Gastrocnemius medialis (tissue), 4 donors: ENCODE results near the gene PRDM16. TPM values are rescaled to one million over a fixed set of nuclear protein-coding genes. Genes with fewer than 3 reads are reported as not detected.

Experiments
- ATAC-seq, 2 donors: fragments of 150-250 bp; one replicate each; pipeline ENCODE4 v1.9.1; 2016
- DNase-seq, 2 donors: peaks; one replicate each; pipeline ENCODE4 v3.0.0-alpha.2; 2019
- H3K27ac ChIP-seq, 4 donors: fragments of 200-600 bp; sonication (generic); 1 replicate in 1 of 4; 2 replicates in 3 of 4; pipeline ENCODE4 v1.5.1; 2016 to 2018; ENCODE audit warnings: mild to moderate bottlenecking in 2 of 4, moderate library complexity in 1 of 4
- H3K27me3 ChIP-seq, 3 donors: fragments of 200-600 bp; sonication (generic) in 2 of 3; 1 replicate in 1 of 3; 2 replicates in 2 of 3; pipeline versions ENCODE4 v1.5.1 to v1.6.0; 2016 to 2019; ENCODE audit warnings: mild to moderate bottlenecking in 1 of 3, moderate library complexity in 1 of 3
- H3K36me3 ChIP-seq, 2 donors: fragments of 200-600 bp; sonication (generic) in 1 of 2; one replicate each; pipeline ENCODE4 v1.5.1; 2017 to 2018
- H3K4me1 ChIP-seq, 2 donors: fragments of 200-600 bp; sonication (generic) in 1 of 2; one replicate each; pipeline ENCODE4 v1.5.1; 2016 to 2017; ENCODE audit warnings: mild to moderate bottlenecking in 2 of 2
- H3K4me3 ChIP-seq, 4 donors: fragments of 200-600 bp; sonication (generic) in 3 of 4; 1 replicate in 1 of 4; 2 replicates in 3 of 4; pipeline ENCODE4 v1.5.1; 2016 to 2019; ENCODE audit warnings: mild to moderate bottlenecking in 2 of 4
- H3K9me3 ChIP-seq, 3 donors: fragments of 200-600 bp; sonication (generic) in 2 of 3; 1 replicate in 1 of 3; 2 replicates in 2 of 3; pipeline ENCODE4 v1.5.1; 2016 to 2019
- POLR2A ChIP-seq, 2 donors: fragments of 450-650 bp; IDR thresholded peaks; one replicate each; pipeline ENCODE4 v1.6.1; 2017; ENCODE audit warnings: antibody characterized with exemption in 2 of 2, mild to moderate bottlenecking in 2 of 2, moderate library complexity in 2 of 2
- in situ Hi-C, 4 donors: fragments of 200-750 bp; cut with MboI; loops; one replicate each; pipeline versions ENCODE4 v1.15.0 to v1.8.0; 2017; ENCODE audit warnings: low sequenced_read_pairs in 4 of 4
- intact Hi-C: fragments of 100-400 bp; cut with DNase I; formaldehyde crosslinking; loops from one replicate; pipeline ENCODE4 v1.15.1; 2023; ENCODE audit warnings: low total_unique reads
- total RNA-seq, 4 donors: library from RNA; depleted of rRNA; stranded (reverse); fragments of >200 nt; gene quantifications; one replicate each; pipeline versions ENCODE4 v1.1.0 to v1.2.3, GENCODE V29; 2016
- TF ChIP-seq, protein P1 (sequence below), 5 experiments: fragments of 450-650 bp in 3 of 5; fragments of 200-600 bp in 2 of 5; sonication (generic) in 2 of 5; IDR thresholded peaks in 4 of 5; conservative IDR thresholded peaks in 1 of 5; 1 replicate in 4 of 5; 2 replicates in 1 of 5; pipeline ENCODE4 v1.5.1; 2016 to 2019; ENCODE audit warnings: antibody characterized with exemption in 5 of 5, mild to moderate bottlenecking in 3 of 5, moderate library complexity in 3 of 5

PRDM16 gene
- total RNA-seq, 4 donors from 2014 or later = 0.03 to 0.19 (median 0.17) TPM

DNA sequence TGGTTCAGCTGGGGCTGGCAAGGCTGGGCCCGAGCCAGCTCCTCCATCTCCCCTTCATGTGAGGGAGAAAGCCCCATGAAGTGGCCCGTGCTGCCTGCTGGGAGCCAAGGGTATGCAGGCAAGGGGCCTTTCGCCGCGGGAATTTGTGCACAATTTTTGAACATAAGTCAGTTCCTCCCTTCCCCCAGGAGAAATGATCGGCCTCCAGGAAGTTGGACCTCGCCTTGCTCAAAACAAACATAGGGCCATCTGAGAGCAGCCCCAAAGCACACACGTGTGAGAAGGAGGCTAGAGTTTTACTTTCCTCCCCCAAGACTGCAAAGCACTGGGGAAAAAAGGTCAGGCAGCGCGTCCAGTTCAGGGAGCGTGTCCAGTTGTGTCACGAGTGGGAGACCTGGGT, 64.7 kb downstream of the PRDM16 start:
- Histone ChIP-seq H3K9me3 (no peaks in the 10 kb centered on the region), H3K4me1 (no peaks in the 10 kb centered on the region), H3K4me3 (no peak overlapping the region), H3K27me3 (peaks cover 0 to 13% (median 4%) of the 10 kb centered on the region in 3 donors), H3K27ac (no peak overlapping the region), H3K36me3 (no peaks in the 10 kb centered on the region)
- no peak for DNase-seq
- no peak for TF ChIP-seq POLR2A (IDR thresholded peaks at IDR 0.05)
- TF ChIP-seq, protein P1, sequence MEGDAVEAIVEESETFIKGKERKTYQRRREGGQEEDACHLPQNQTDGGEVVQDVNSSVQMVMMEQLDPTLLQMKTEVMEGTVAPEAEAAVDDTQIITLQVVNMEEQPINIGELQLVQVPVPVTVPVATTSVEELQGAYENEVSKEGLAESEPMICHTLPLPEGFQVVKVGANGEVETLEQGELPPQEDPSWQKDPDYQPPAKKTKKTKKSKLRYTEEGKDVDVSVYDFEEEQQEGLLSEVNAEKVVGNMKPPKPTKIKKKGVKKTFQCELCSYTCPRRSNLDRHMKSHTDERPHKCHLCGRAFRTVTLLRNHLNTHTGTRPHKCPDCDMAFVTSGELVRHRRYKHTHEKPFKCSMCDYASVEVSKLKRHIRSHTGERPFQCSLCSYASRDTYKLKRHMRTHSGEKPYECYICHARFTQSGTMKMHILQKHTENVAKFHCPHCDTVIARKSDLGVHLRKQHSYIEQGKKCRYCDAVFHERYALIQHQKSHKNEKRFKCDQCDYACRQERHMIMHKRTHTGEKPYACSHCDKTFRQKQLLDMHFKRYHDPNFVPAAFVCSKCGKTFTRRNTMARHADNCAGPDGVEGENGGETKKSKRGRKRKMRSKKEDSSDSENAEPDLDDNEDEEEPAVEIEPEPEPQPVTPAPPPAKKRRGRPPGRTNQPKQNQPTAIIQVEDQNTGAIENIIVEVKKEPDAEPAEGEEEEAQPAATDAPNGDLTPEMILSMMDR (IDR thresholded peaks at IDR 0.05 in 4 of 5, conservative IDR thresholded peaks at IDR 0.05 in 1 of 5) = no peak
- in situ Hi-C loops (no loop called here), intact Hi-C loops (no loop called here)
- ATAC-seq = no peak

DNA sequence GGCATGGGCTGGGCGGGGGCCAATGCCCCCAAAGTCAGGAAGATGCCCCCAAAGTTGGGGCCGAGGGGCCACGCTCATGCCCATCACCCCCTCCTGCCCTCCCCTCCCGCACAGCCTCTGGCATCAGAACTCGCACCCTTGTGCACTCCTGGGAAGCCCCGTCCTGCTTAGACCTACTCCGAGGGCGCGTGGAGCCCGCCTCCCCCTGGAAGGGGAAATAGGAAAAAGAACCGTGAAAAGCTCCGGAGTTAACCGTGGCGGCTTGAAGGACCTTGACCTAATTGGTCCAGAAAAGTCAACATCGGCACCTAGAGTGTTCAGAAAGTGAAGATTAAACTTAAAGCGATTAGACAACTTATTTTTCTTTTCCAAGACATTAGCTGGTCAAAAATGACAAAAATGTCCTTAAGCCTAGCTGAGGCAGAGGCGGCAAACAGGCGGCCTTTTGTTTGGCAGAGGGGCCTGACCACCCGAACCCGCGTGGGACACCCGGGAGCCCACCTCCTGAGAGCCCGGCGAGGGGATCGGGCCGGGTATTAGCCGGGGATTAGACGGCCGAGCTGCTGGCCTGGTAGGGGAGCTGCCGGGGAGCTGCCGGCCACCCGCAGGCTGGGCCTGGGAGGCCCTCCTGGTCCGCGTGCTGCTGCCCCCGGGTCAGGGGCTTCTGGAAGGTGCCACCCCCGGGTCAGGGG, 65.5 kb downstream of the PRDM16 start:
- no peak for DNase-seq
- no peaks in the 10 kb centered on the region for H3K4me1 ChIP-seq
- peaks cover 6 to 18% (median 9%) of the 10 kb centered on the region in 3 donors for H3K27me3 ChIP-seq
- intact Hi-C loops = no loop called here
- no peaks in the 10 kb centered on the region for H3K36me3 ChIP-seq
- in situ Hi-C loops = no loop called here
- no peak for ATAC-seq
- H3K4me3 ChIP-seq = no peak overlapping the region
- H3K9me3 ChIP-seq = no peaks in the 10 kb centered on the region
- TF ChIP-seq, protein P1 (IDR thresholded peaks at IDR 0.05 in 4 of 5, conservative IDR thresholded peaks at IDR 0.05 in 1 of 5) = no peak
- TF ChIP-seq POLR2A (IDR thresholded peaks at IDR 0.05) = no peak
- H3K27ac ChIP-seq = no peak overlapping the region

DNA sequence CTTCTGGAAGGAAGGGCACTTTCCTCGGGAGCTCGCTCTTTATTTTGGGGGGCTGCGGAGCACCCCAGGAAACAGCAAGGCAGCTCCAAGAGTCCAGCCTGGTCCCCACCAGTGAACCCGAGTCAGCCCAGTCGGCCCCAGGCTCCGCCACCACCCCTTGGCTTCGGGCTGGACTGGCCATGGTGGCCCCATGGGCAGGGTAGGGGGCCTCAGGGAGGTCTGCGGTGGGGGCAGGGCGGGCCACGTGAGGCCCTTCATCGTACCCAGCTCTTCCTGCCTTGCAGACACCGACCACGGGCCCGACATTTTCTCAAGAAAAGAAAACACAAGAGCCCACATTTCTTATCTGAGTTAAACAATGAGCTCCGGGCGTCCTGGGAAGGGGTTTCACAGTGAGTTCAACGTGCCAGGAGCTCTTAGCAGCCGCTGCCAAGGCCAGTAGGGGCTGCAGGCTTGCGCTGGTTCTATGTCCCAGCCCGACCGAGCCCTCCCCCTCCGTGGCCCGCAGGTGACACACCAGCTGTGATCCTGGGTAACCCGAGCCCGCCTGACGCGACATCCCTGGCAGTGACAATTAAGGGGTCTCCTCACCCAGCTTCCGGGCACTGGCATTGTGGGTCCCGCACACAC, 66.2 kb downstream of the PRDM16 start:
- Histone ChIP-seq H3K27ac (no peak overlapping the region), H3K9me3 (no peaks in the 10 kb centered on the region), H3K36me3 (no peaks in the 10 kb centered on the region), H3K4me3 (no peak overlapping the region), H3K27me3 (peaks cover 13 to 25% (median 16%) of the 10 kb centered on the region in 3 donors), H3K4me1 (no peaks in the 10 kb centered on the region)
- ATAC-seq = no peak
- in situ Hi-C loops (no loop called here), intact Hi-C loops (no loop called here)
- TF ChIP-seq POLR2A (IDR thresholded peaks at IDR 0.05) = no peak
- TF ChIP-seq, protein P1 (IDR thresholded peaks at IDR 0.05 in 4 of 5, conservative IDR thresholded peaks at IDR 0.05 in 1 of 5) = no peak
- no peak for DNase-seq

DNA sequence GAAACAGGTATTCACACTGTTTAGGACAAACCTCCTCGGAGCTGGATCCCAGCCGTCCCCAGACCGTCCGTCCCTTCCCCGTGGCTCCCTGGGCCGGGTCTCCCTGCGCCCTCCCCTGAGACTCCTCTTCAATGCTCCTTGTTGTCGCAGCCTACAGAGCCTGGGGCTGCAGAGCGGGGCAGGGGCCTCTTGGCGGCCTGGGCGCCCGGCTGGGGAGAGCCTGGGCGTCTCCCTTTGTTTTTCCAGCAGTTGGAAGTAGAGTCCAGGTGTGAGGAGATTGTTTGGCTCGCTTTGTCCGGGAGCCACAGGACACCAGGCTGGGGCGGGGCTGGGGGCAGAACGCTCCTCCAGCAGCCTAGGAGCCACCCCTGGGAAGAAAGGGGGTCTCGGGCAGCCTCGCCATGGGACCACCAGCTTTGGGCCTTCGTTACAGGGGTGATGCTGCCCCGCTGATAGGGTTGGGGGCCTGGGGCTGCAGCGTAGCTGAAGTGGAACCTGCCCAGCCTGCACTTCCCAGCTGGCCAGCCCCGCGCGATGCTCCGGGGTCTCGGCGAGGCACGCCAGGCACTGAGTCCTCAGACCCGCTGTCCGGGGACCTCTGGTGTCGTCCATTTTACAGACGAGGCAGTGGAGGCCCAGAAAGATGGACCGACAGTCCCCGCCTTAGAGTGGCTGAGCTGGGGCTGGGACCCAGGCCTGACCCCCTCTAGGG, 66.9 kb downstream of the PRDM16 start:
- no peak for TF ChIP-seq POLR2A (IDR thresholded peaks at IDR 0.05)
- TF ChIP-seq, protein P1 (IDR thresholded peaks at IDR 0.05 in 4 of 5, conservative IDR thresholded peaks at IDR 0.05 in 1 of 5) = no peak
- in situ Hi-C loops (no loop called here), intact Hi-C loops (no loop called here)
- no peak overlapping the region for H3K27ac ChIP-seq
- H3K4me1 ChIP-seq = no peaks in the 10 kb centered on the region
- ATAC-seq (no peak), DNase-seq (no peak)
- H3K27me3 ChIP-seq = peaks cover 20 to 32% (median 22%) of the 10 kb centered on the region in 3 donors
- no peaks in the 10 kb centered on the region for H3K9me3 ChIP-seq
- H3K4me3 ChIP-seq = no peak overlapping the region
- no peaks in the 10 kb centered on the region for H3K36me3 ChIP-seq
